Memory B cell (primary cell): ENCODE data around the gene AFAP1L2.
"Not testable (repeated sequence)": the region's sequence is repeated elsewhere in the genome, so short reads cannot be mapped to it uniquely, and the experiment has no call there.

Source experiments
- ATAC-seq: fragments of 150-1000 bp; cut with Tn5 transposase; 2 replicates; pipeline ENCODE4 v1.10.0; 2021; ENCODE audit warnings: low read depth, mild to moderate bottlenecking, moderate library complexity
- DNase-seq, 2 donors: peaks; one replicate each; pipeline ENCODE4 v3.0.0; 2022; ENCODE audit warnings: low spot score in 2 of 2
- H3K27ac Mint-ChIP-seq: one replicate; pipeline ENCODE4 v1.8.0; 2022; ENCODE audit warnings: mild to moderate bottlenecking, moderate library complexity, mixed read lengths
- H3K27me3 Mint-ChIP-seq: one replicate; pipeline ENCODE4 v1.8.0; 2022; ENCODE audit warnings: mixed read lengths
- H3K36me3 Mint-ChIP-seq: one replicate; pipeline ENCODE4 v1.8.0; 2022; ENCODE audit warnings: mild to moderate bottlenecking, mixed read lengths
- H3K4me1 Mint-ChIP-seq: one replicate; pipeline ENCODE4 v1.8.0; 2022; ENCODE audit warnings: mixed read lengths
- H3K4me3 Mint-ChIP-seq: one replicate; pipeline ENCODE4 v1.8.0; 2022; ENCODE audit warnings: mild to moderate bottlenecking, moderate library complexity, mixed read lengths
- H3K9me3 Mint-ChIP-seq: one replicate; pipeline ENCODE4 v1.8.0; 2022; ENCODE audit warnings: mixed read lengths

The AFAP1L2 gene

GRCh38 chr10:114336823-114337509 is 67.3 kb downstream of the AFAP1L2 start:
- no peaks in the 10 kb centered on the region for H3K36me3 Mint-ChIP-seq
- DNase-seq (no peak), ATAC-seq (no peak)
- H3K27ac Mint-ChIP-seq = no peak overlapping the region
- H3K4me1 Mint-ChIP-seq = no peaks in the 10 kb centered on the region
- H3K27me3 Mint-ChIP-seq = peaks cover 7% of the 10 kb centered on the region
- H3K9me3 Mint-ChIP-seq = no peaks in the 10 kb centered on the region
- no peak overlapping the region for H3K4me3 Mint-ChIP-seq

- Mint-ChIP-seq H3K4me1 (no peaks in the 10 kb centered on the region), H3K27me3 (peaks cover 7% of the 10 kb centered on the region), H3K27ac (no peak overlapping the region), H3K9me3 (no peaks in the 10 kb centered on the region), H3K36me3 (no peaks in the 10 kb centered on the region), H3K4me3 (no peak overlapping the region)
- ATAC-seq (no peak), DNase-seq (no peak)
Measured at GRCh38 chr10:114335614-114336013, 68.7 kb downstream of the AFAP1L2 start.

GRCh38 chr10:114334301-114334700 is 70.0 kb downstream of the AFAP1L2 start:
- peaks cover 11% of the 10 kb centered on the region for H3K27me3 Mint-ChIP-seq
- no peak overlapping the region for H3K4me3 Mint-ChIP-seq
- DNase-seq = no peak
- no peaks in the 10 kb centered on the region for H3K4me1 Mint-ChIP-seq
- H3K9me3 Mint-ChIP-seq = no peaks in the 10 kb centered on the region
- ATAC-seq = no peak
- H3K27ac Mint-ChIP-seq = no peak overlapping the region
- no peaks in the 10 kb centered on the region for H3K36me3 Mint-ChIP-seq

- peaks cover 14% of the 10 kb centered on the region for H3K27me3 Mint-ChIP-seq
- not testable (repeated sequence) for H3K4me1 Mint-ChIP-seq, H3K36me3 Mint-ChIP-seq, H3K27ac Mint-ChIP-seq, H3K9me3 Mint-ChIP-seq, DNase-seq, H3K4me3 Mint-ChIP-seq, ATAC-seq
Measured at GRCh38 chr10:114333441-114333840, 70.9 kb downstream of the AFAP1L2 start.

- Mint-ChIP-seq H3K27me3 (peaks cover 14% of the 10 kb centered on the region), H3K4me1 (no peaks in the 10 kb centered on the region), H3K4me3 (no peak overlapping the region), H3K27ac (no peak overlapping the region), H3K9me3 (no peaks in the 10 kb centered on the region), H3K36me3 (no peaks in the 10 kb centered on the region)
- DNase-seq = no peak
- ATAC-seq = no peak
Measured at GRCh38 chr10:114332301-114333192, 71.8 kb downstream of the AFAP1L2 start.

- H3K36me3 Mint-ChIP-seq = no peaks in the 10 kb centered on the region
- H3K4me3 Mint-ChIP-seq = no peak overlapping the region
- H3K4me1 Mint-ChIP-seq = no peaks in the 10 kb centered on the region
- DNase-seq (no peak), ATAC-seq (no peak)
- peaks cover 10% of the 10 kb centered on the region for H3K27me3 Mint-ChIP-seq
- H3K9me3 Mint-ChIP-seq = no peaks in the 10 kb centered on the region
- no peak overlapping the region for H3K27ac Mint-ChIP-seq
Measured at GRCh38 chr10:114329634-114330365, 74.5 kb downstream of the AFAP1L2 start.

GRCh38 chr10:114328874-114329273 is 75.4 kb downstream of the AFAP1L2 start:
- no peak for DNase-seq
- H3K9me3 Mint-ChIP-seq = no peaks in the 10 kb centered on the region
- no peak for ATAC-seq
- H3K4me1 Mint-ChIP-seq = no peaks in the 10 kb centered on the region
- no peaks in the 10 kb centered on the region for H3K36me3 Mint-ChIP-seq
- H3K27me3 Mint-ChIP-seq = peaks cover 11% of the 10 kb centered on the region
- H3K27ac Mint-ChIP-seq = no peak overlapping the region
- H3K4me3 Mint-ChIP-seq = no peak overlapping the region

- Mint-ChIP-seq H3K9me3 (no peaks in the 10 kb centered on the region), H3K4me1 (no peaks in the 10 kb centered on the region), H3K36me3 (no peaks in the 10 kb centered on the region), H3K4me3 (no peak overlapping the region), H3K27me3 (peaks cover 11% of the 10 kb centered on the region), H3K27ac (no peak overlapping the region)
- ATAC-seq (no peak), DNase-seq (no peak)
Measured at GRCh38 chr10:114328441-114328812, 75.9 kb downstream of the AFAP1L2 start.

GRCh38 chr10:114327537-114328440 is 76.5 kb downstream of the AFAP1L2 start:
- no peaks in the 10 kb centered on the region for H3K36me3 Mint-ChIP-seq
- H3K9me3 Mint-ChIP-seq = no peaks in the 10 kb centered on the region
- no peak overlapping the region for H3K27ac Mint-ChIP-seq
- ATAC-seq = no peak
- H3K4me1 Mint-ChIP-seq = no peaks in the 10 kb centered on the region
- no peak for DNase-seq
- no peak overlapping the region for H3K4me3 Mint-ChIP-seq
- peaks cover 11% of the 10 kb centered on the region for H3K27me3 Mint-ChIP-seq

- Mint-ChIP-seq H3K4me3 (no peak overlapping the region), H3K27ac (no peak overlapping the region), H3K4me1 (no peaks in the 10 kb centered on the region), H3K36me3 (no peaks in the 10 kb centered on the region), H3K27me3 (peaks cover 11% of the 10 kb centered on the region), H3K9me3 (no peaks in the 10 kb centered on the region)
- no peak for DNase-seq
- no peak for ATAC-seq
Measured at GRCh38 chr10:114326795-114327194, 77.5 kb downstream of the AFAP1L2 start.

GRCh38 chr10:114323023-114323422 is 81.3 kb downstream of the AFAP1L2 start:
- Mint-ChIP-seq H3K27ac (no peak overlapping the region), H3K27me3 (peaks cover 3% of the 10 kb centered on the region), H3K4me3 (no peak overlapping the region), H3K4me1 (no peaks in the 10 kb centered on the region), H3K36me3 (no peaks in the 10 kb centered on the region), H3K9me3 (no peaks in the 10 kb centered on the region)
- DNase-seq = no peak
- ATAC-seq = no peak

- Mint-ChIP-seq H3K4me1 (no peaks in the 10 kb centered on the region), H3K9me3 (no peaks in the 10 kb centered on the region), H3K27me3 (peaks cover 3% of the 10 kb centered on the region), H3K4me3 (no peak overlapping the region), H3K27ac (no peak overlapping the region), H3K36me3 (no peaks in the 10 kb centered on the region)
- no peak for ATAC-seq
- DNase-seq = no peak
Measured at GRCh38 chr10:114322344-114322743, 82.0 kb downstream of the AFAP1L2 start.

- Mint-ChIP-seq H3K9me3 (no peaks in the 10 kb centered on the region), H3K4me1 (no peaks in the 10 kb centered on the region), H3K36me3 (no peaks in the 10 kb centered on the region), H3K27me3 (peaks cover 10% of the 10 kb centered on the region), H3K4me3 (no peak overlapping the region), H3K27ac (no peak overlapping the region)
- ATAC-seq (no peak), DNase-seq (no peak)
Measured at GRCh38 chr10:114320249-114321116, 83.8 kb downstream of the AFAP1L2 start.
